Vagina (tissue), 2 donors: ENCODE data around the gene CASP8.
"Not testable (repeated sequence)": the region's sequence is repeated elsewhere in the genome, so short reads cannot be mapped to it uniquely, and the experiment has no call there.

ENCODE experiments used
- POLR2A ChIP-seq, 2 donors: fragments of 450-650 bp; IDR thresholded peaks; one replicate each; pipeline ENCODE4 v1.6.1; 2017; ENCODE audit warnings: antibody characterized with exemption in 2 of 2, mild to moderate bottlenecking in 2 of 2, moderate library complexity in 2 of 2
- POLR2AphosphoS5 ChIP-seq, 2 donors: sonication (generic); formaldehyde crosslinking; IDR thresholded peaks; one replicate each; pipeline ENCODE4 v1.9.0; 2017; ENCODE audit warnings: antibody characterized with exemption in 2 of 2, mild to moderate bottlenecking in 2 of 2, low read depth in 1 of 2; ENCODE audit not compliant: insufficient read depth in 1 of 2
- TF ChIP-seq, protein P1 (sequence below), 3 experiments: fragments of 450-650 bp in 2 of 3; fragments of 200-600 bp in 1 of 3; sonication (generic) in 1 of 3; IDR thresholded peaks; one replicate each; pipeline ENCODE4 v1.5.1; 2017 to 2019; ENCODE audit warnings: antibody characterized with exemption in 3 of 3, mild to moderate bottlenecking in 2 of 3, moderate library complexity in 2 of 3

- TF ChIP-seq, protein P1, sequence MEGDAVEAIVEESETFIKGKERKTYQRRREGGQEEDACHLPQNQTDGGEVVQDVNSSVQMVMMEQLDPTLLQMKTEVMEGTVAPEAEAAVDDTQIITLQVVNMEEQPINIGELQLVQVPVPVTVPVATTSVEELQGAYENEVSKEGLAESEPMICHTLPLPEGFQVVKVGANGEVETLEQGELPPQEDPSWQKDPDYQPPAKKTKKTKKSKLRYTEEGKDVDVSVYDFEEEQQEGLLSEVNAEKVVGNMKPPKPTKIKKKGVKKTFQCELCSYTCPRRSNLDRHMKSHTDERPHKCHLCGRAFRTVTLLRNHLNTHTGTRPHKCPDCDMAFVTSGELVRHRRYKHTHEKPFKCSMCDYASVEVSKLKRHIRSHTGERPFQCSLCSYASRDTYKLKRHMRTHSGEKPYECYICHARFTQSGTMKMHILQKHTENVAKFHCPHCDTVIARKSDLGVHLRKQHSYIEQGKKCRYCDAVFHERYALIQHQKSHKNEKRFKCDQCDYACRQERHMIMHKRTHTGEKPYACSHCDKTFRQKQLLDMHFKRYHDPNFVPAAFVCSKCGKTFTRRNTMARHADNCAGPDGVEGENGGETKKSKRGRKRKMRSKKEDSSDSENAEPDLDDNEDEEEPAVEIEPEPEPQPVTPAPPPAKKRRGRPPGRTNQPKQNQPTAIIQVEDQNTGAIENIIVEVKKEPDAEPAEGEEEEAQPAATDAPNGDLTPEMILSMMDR (IDR thresholded peaks at IDR 0.05): not testable (repeated sequence)
- not testable (repeated sequence) for TF ChIP-seq POLR2A (IDR thresholded peaks at IDR 0.05); POLR2AphosphoS5 (IDR thresholded peaks at IDR 0.05; ENCODE audit: insufficient read depth in 1 of 2, low read depth in 1 of 2)
Observed at GRCh38 chr2:201290457-201291148, 30.3 kb downstream of the CASP8 start.
